ENCODE results near the gene VAC14.
"Not testable (repeated sequence)": the region's sequence is repeated elsewhere in the genome, so short reads cannot be mapped to it uniquely, and the experiment has no call there.

The VAC14 gene

DNA sequence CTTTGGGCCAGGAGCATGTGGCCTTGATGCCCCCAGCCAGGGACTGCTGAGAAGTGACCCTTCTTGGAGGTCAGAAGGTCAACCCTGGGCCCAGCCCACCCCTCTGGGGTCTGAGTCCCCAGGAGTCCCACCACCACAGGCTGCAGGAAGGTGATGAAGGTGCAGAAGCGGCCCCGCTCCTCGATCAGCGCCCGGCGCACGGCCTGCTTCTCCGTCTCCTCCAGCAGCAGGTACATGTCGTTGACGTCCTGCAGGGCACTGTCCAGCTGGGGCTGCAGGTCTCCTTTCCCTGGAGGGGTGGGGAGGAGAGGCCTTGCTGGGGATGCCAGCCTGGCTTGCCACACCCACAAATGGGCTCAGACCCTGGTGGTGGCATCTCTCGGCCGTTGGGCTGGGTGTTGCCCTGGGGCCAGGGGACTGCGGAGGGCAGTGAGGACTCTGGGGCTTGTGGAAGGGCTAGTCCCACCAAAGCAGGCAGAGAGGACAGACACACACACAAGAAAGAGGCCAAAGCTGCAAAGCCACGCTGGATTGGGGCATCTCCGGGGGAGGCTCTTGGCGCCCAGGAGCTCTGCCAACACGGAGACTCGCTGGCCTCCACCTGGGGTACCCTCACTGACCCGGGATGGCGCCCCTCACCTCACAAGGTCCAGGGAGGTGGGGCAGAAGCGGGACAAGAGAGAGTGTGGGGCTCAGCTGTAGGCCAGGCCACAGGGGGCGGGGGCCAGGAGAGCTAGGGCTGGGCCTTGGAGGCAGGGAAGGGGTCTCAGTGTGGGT lies 122.6 kb downstream of the VAC14 start:
- no peak for DNase-seq

DNA sequence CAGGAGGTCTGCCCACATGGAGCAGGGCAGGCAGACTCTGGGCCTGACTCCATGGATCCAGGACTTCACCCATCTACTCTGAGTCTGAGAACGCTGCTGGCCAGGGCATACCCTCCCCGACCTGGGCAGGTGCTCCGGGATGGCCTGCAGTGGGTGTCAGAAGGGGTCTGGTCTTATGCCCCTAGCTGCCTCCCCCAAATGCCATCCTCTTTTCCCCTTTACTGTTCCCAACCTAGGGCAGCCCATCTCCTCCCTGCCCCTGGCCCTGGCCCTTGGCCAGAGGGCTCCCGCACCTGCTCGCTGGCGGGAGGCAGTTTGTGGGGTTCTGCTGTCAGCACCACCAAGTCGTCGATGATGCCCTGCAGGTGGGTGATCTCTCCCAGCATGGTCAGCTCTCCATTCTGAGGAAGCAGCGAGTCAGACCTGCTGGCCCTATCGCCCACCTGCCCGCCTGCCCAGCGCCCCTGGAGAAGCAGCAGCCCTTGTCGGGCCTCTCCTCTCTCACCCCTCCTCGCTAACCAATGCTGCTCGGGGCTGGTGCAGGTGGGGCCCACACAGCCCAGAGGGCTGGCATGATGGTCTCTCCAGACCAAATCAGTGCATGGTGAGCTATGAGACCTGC lies 123.3 kb downstream of the VAC14 start:
- DNase-seq: no peak

DNA sequence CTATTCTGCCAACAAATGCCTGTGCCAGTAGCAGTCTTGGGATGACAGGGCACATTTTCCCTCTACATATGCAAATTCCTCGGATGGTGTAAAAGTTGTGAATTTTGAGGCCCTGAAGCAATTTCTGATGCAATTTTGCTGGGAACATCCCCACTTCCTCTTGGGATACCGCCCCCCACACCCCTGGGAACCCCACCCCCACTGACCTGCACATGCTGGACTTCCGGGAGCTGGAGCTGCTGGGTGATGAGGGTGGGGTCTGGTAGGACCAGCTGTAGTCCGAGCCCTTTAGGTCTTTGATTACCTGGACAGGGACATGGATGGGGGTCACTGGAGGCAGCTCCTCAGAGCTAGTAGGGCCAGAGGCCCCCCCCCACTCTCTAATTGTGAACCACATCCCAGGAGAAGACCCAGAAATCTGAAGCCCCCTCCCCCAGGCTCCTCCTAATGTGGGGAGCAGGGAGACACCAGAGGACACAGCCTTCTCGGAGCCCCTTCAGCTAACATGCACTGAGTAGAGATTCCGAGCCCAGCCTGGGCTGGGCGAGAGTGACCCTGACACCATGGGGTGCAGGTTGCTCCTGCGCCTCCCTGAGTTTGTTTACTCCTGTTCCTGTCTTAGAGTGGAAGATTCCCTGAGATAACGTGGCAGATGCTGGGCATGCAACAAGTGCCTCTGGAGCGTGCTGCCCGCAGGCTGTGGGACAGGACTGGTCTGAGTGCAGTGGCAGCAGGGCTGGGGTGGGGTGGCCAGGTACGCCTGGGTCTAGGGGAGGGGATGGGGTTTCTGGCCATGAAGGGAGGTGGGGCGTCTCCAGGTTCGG lies 124.1 kb downstream of the VAC14 start:
- no peak for DNase-seq

DNA sequence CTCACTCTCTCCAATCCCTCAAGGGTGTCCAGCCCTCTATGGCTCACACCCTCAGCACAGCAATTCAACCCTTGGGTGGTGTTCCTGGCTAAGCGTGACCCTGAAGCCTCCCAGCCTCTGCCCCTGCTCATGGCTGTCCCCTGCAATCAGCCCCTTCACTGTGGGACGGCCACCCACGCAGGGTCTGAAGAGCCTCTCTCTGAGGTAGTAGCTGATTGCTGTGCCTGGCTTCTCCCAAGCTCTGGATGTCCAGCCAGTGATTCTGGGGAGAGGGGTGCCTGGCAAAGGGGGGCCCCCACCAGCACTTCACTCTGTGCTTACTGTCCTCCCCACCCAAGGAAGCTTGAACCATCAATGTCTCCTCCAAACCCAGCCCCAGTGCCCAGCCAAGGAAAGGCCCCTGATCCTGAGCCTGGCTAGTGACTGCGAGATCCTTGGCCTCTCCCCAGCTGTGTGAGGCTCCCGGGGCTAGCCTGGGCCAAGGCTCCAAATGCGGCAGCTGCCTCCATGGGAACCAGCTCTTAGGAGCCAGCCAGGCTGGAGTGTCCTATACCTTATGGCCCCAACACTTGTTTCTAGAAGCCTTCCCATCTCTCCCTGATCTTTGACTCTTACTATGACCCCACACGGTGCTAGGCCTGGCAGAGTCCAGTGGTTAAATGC lies 125.0 kb downstream of the VAC14 start:
- no peak for DNase-seq

DNA sequence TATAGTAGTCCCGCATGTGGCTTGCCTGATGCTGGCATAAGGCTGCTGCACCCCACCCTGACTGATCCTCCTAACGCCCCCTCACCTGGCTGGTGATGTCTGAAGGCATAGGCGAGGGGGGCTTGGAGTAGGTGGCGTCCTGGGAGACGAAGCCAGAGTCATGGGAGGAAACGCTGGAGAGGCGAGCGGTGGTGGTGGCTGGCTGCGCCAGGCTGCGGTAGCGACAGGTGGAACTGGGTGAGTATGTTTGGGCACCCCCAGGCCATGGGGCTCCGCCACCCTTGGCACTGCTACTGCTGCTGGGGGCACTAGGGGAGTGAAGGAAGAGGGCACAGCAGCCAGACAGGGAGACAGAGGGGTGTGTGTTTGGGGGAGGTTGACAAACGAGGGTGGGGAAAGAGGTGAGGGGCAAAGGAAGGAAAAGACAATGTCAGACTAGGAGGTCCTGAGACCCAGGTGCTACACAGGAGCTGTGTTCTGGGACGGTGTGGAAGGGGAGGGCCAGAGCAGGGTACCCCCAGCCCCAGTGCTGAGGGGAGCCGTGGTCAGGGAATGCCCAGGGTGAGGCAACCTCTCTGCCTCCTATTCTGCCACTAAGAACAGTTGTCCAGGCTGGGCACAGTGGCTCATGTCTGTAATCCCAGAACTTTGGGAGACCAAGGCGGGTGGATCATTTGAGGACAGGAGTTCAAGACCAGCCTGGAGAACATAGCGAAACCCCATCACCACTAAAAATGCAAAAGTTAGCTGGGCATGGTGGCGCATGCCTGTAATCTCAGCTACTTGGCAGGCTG lies 126.5 kb downstream of the VAC14 start:
- no peak for DNase-seq

DNA sequence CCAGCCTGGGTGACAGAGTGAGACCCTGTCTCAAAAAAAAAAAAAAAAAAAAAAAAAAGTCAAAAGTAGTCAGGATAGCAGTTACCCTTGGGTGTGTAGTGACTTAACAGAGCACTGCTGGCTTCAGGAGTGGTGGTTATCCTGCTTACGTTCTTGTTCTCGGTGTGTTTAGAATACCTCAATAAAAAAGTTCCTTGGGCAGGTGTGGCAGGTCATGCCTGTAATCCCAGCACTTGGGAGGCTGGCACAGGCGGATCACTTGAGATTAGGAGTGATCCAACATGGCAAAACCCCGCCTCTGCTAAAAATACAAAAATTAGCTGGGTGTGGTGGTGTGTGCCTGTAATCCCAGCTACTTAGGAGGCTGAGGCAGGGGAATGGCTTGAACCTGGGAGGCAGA lies 130.0 kb downstream of the VAC14 start:
- DNase-seq: not testable (repeated sequence)

DNA sequence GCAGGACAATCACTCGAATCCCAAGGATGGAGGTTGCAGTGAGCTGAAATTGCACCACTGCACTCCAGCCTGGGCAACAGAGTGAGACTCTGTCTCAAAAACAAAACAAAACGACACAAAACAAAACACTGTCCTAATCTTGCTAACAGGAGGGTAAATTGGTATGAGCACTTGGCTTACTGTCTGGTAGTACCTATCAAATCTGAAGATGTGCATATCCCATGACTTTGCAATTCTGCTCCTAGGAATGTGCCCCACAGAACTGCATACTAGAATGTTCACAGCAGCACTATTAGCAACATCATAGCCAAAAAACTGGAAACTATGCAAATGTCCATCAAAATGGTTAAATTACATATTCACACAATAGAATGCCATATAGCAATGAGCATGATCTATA lies 130.8 kb downstream of the VAC14 start:
- DNase-seq: no peak

DNA sequence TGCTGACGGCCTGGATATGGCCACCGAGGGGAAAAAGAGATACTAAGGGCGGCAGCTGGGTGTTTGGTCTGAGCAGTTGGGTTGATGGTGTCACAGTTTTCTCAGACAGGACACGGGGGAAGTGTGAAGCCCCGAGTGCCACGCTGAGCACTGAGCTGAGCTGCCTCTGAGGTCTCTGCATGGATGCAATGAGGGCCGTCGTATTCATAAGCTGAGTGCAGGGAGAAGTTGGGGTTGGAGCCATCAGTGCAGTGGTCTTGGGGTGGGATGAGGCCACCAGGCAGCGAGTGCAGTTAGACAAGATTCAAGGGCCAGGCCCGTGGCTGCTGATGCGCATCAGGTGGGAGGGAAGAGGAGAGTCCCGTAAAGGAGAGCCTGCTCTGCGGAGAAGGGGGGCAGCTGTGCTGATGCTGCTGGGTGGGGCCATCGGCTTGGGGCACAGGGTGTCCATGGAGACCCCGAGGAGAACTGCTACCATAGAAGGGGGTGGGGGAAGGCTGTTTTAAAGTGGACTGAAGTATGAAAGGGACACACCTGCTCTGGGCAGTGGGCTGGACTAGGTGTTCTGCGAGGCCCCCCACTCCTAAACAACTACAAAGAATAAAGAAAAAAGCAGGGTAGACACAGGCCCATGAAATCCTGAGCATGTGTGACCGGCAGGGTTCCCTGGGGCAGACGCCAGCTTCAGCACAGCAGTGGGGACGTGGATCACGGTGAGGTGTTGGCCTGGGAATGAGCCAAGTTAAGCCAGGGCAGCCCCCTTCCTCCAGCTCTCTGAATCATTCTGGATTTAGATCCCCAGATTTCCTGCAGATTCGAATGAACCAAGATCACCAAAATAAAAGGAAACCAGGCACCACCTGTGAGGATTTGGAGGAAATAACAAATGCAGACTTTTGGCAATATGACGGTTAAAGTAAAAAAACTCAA lies 134.9 kb downstream of the VAC14 start:
- no peak for DNase-seq

DNA sequence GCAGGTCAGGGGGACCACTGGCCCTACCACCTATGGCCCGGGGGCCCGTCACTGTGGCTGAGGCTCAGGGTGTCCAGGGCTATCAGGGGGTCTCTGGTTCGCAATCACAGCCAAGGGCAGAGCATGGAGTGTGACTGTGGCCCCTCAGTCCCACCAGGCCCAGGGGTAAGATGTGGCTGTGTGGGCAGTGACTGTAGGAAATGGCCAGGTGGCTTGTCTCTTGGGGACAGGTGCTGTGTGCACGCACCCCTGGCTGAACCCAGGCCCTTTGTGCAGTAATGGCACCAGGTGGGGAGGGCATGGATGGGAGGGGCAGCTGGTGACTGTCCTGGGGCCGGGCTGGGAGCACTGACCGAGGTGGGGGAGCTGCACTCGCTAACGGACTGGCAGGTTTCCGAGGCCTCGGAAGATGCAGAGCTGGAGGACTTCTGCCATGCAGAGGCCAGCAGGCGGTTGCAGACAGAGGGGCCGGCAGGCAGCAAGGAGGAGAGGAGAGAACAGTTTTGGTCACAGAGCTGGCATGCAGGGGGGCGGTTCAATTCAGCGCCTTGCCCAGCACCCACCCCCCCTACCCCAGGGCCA lies 135.8 kb downstream of the VAC14 start:
- DNase-seq: no peak

DNA sequence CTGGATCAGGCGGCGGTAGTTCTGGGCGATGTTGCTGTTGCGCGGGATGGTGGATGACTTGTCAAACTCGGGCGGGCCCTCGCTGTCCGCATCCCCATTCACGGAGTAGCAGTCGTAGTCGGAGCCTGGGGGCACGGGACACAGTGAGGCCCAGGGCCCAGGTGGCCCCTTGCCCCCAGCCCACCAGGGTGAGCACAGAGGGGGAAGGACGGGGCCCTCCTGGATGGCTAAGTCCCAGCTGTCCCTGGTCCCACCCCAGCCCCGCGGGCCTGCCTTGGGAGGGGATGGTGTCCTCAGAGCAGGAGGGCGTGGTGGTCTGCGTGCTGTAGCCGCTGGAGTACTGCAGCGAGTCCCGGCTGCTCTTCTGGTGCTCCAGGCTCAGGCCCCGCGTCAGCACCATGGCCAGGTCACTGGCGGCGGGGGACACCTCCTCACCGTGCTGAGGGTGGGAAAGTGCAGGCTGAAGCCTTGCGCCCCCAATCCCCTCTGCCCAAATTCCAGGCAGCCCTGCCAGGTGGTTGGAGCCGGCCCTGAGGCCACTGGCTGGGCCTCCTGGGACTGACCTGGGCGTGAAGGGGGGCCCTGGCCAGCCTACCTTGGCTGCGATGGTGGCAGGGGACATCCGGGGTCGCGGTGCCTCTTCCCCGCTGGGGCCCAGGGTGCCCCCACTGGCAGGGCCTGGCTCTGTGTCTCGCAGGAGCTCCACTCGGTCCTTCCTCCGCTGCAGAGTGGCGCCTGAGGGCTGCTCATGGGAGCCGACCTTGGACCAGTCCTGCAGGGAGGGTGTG lies 136.4 kb downstream of the VAC14 start:
- no peak for DNase-seq

DNA sequence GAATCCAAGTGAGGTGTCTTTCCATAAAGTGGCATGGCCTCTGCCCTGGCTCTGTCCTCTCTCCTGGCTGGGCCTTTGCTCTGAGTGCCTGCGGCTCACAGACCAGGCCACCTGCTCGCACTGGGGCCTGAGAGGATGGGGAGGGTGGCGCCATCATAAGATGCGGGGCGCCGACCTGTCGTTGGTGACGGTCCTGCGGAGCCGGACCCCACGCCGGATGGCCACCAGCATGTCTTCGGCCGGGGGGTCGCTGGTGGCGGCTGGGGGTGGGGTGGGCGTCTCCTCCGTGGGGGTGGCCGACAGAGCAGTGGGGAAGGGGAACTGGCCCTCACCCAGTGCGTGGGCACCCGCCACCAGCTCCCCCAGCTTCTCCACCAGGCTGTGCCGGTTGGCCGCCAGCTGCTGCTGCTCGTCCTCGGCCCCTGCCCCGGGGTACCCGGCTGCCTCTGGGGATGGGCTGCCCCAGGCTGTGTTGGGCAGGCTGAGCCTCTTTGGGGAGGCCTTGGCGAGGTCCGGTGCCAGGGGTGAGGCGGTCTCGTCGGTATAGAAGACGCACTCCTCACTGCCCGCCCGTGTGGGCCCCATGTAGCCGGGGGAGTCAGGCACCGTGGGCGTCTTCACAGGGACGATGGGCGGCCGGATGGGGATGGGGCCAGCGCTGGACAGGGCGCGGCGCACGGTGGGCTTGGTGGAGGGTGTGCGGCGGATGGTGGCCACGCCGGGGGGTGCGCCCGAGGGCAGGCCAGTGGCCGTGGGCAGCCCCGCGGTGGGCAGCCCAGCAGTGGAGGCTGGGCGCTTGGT lies 137.2 kb downstream of the VAC14 start:
- DNase-seq: no peak

DNA sequence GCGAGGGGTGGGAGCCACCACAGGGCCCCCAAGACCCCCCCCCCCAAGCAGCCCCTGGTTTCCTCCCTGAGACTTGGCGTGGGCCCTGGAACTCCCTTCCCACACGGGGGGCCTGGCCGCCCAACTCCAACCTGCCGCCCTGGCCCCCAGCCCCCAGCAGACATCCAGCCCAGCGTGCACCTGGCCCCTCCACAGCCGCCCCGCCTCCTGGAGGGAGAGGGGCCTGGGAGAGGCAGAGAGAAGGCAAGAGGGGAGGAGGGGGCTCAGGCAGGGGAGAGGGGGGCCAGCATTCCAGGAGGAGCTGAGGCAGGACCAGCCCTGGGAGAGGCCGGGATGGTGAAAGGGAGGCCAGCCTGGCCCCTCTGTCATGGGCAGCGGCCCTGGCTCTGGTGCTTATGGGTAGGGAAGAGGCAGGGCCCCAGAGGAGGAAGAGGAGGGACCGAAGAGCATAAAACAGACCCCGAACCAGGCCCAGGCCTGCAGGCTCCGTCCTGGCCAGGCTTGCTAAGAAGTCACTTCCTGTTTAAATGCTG lies 137.9 kb downstream of the VAC14 start:
- no peak for DNase-seq

DNA sequence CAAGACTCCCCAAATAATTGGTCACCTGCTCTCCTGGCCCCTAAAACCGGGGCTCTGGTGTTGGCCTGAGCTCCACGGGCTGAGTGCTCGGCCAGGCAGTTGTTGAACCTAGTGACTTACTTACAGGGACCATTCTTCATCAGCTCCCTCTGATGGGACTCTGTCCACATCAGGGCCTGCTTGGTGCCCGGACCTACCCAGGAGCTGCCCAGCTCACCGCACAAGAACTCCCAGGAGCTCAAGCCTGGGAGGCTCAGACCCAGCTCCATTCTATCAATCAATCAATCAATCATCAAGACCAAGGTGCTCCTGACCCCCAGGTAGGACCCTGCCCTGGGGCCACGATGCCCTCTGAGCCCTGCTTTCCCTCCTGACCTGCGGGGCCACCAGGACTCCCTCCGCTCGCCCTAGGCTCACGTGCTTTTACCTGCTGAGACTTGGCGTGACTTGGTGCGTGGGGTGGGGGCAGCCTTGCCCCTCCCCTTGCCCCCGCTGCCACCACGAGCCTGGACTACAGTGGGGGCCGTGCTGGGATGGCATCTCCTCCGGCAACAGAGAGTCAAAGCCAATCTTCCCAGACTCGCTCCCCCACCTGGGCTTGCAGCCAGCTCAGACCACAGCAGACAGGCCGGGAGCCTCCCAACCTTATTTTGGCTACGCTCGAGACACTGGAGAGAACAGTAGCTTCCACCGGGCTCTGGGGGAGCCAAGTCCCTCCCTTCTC lies 138.9 kb downstream of the VAC14 start:
- no peak for DNase-seq

DNA sequence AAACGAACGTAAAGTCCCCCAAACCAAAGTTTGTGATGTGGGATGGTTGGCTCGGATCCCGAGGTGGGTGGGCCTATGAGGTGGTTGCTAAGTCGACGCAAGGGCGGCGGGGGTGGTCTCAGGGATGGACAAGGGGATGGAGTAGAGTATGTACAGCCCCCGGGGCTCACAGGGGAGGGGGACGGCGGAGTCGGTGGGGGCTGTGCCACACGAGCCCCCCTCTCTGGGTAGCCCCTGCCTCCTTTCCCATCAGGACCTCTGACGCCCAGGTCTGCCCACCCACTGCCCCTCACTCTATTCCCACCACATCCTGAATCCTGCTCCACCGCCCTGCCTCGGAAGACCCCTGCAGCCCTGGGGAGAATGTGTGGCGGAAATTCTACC lies 139.4 kb downstream of the VAC14 start:
- DNase-seq: no peak

DNA sequence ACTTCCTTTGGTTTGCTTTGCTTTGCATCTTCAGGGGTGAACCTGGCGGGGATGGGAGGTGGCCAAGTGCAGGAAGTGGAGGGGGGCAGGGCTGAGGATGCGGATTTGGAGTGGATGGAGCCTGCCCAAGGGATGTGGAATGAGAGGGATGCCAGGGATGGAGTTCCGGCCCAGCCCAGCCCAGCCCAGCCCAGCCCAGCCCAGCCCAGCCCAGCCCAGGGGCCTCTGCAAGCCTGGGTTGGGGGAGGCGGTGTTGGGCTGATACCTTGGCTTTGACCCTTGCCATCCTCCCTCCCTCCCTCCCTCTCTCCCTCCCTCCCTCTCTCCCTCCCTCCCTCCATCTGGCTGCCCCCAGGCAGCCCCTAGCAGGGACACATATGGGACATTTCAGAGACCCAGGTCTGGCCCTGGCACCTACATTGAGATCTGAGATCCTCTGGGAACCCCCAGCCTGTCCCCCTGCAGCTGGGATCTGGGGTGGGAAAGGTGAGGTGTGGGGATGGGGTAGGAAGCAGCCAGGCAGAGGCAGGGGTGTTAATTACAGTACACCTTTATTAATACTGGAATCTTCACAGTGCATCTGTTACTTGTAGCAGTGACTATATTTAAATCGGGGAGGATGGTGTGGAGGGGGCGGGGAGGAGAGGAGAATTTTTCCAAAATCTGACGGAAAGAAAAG lies 140.1 kb downstream of the VAC14 start:
- DNase-seq: no peak

DNA sequence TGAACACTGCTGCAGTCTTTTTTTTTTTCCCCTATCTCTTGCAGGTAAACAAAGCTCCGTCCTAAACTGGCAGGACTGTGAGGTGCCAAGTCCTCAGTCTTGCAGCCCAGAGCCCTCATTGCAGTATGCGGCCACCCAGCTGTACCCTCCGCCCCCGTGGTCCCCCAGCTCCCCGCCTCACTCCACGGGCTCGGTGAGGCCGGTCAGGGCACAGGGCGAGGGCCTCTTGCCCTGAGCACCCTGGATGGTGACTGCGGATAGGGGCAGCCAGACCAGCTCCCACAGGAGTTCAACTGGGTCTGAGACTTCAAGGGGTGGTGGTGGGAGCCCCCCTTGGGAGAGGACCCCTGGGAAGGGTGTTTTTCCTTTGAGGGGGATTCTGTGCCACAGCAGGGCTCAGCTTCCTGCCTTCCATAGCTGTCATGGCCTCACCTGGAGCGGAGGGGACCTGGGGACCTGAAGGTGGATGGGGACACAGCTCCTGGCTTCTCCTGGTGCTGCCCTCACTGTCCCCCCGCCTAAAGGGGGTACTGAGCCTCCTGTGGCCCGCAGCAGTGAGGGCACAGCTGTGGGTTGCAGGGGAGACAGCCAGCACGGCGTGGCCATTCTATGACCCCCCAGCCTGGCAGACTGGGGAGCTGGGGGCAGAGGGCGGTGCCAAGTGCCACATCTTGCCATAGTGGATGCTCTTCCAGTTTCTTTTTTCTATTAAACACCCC lies 140.8 kb downstream of the VAC14 start:
- no peak for DNase-seq

DNA sequence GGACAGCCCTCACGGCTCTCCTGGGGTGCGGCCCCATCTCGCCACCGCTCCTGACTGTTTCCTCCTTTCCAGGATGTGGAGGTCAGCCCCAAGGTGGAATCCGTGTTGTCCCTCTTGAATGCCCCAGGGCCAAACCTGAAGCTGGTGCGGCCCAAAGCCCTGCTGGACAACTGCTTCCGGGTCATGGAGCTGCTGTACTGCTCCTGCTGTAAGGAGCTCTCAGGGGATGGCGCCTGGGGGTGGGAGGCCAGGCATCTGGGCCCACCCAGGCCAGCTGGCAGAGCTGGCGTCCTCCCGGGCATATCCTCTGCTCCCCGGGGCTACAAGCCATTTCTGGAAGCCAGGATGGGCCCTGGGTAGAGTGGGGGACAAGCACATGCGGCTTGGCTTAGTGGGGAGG lies 141.4 kb downstream of the VAC14 start:
- no peak for DNase-seq
